ENCODE measurements around the gene ADORA2B. TPM values are rescaled to one million over a fixed set of nuclear protein-coding genes. Genes with fewer than 3 reads are reported as not detected.

The ADORA2B gene
- total RNA-seq, 2 donors from 2014 or later, result 1.3 to 14.6 TPM

- Histone ChIP-seq H3K4me1 (replicated peaks) (no peaks in the 10 kb centered on the region), H3K36me3 (no peaks in the 10 kb centered on the region), H3K27ac (no peak overlapping the region), H3K27me3 (replicated peaks; ENCODE audit: insufficient read depth) (no peaks in the 10 kb centered on the region), H3K9me3 (no peaks in the 10 kb centered on the region), H3K4me3 (no peak overlapping the region)
- no peak for DNase-seq (ENCODE audit: low spot score)
- intact Hi-C loops (cut with DNase I), result no loop called here
- no peak for TF ChIP-seq POLR2AphosphoS5 (IDR thresholded peaks at IDR 0.05)
- TF ChIP-seq, protein P1, sequence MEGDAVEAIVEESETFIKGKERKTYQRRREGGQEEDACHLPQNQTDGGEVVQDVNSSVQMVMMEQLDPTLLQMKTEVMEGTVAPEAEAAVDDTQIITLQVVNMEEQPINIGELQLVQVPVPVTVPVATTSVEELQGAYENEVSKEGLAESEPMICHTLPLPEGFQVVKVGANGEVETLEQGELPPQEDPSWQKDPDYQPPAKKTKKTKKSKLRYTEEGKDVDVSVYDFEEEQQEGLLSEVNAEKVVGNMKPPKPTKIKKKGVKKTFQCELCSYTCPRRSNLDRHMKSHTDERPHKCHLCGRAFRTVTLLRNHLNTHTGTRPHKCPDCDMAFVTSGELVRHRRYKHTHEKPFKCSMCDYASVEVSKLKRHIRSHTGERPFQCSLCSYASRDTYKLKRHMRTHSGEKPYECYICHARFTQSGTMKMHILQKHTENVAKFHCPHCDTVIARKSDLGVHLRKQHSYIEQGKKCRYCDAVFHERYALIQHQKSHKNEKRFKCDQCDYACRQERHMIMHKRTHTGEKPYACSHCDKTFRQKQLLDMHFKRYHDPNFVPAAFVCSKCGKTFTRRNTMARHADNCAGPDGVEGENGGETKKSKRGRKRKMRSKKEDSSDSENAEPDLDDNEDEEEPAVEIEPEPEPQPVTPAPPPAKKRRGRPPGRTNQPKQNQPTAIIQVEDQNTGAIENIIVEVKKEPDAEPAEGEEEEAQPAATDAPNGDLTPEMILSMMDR (IDR thresholded peaks at IDR 0.05), result no peak
- TF ChIP-seq POLR2A (IDR thresholded peaks at IDR 0.05), result no peak
- 93% methylated on average over 9 of the region's 9 CpGs for WGBS
Measured at GRCh38 chr17:15912416-15912955, 32.4 kb upstream of the ADORA2B start.

GRCh38 chr17:15913826-15914225 is 31.1 kb upstream of the ADORA2B start:
- intact Hi-C loops (cut with DNase I), result no loop called here
- no peaks in the 10 kb centered on the region for H3K27me3 ChIP-seq (replicated peaks; ENCODE audit: insufficient read depth)

DNA sequence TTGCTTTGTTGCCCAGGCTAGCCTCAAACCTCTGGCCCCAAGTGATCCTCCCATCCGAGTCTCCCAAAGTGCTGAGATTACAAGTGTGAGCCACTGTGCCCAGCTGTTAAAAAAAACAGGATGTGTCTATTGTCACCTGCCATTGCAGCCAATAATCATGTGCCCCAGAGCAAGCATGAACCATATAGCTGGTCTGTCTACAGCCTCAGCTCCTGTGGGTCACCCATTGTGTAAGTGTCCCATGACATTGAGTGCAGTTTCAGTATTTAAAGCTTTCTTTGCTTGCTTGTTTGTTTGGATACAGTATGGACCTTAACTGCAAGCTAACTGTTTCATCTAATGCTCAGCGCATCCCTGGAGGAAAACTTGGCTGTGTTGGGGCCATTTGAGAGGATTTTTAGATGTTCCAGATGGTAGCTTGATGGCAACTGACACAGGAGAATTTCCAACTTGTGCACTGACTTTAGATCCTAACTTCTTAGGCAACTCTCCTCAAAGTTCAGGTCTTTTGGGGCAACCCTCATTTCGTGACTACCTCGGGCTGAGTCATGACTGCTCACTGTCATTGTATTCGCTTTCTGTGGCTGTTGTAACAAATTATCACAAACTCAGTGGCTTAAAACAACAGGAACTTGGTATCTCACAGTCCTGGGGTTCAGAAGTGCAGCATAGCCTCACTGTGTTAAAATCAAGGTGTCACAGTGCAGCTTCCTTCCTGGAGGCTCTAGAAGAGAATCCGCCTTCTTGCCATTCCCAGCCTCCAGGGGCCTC is 30.3 kb upstream of the ADORA2B start:
- no peak overlapping the region for H3K27ac ChIP-seq
- TF ChIP-seq POLR2A (IDR thresholded peaks at IDR 0.05), result no peak
- TF ChIP-seq POLR2AphosphoS5 (IDR thresholded peaks at IDR 0.05), result no peak
- TF ChIP-seq, protein P1 (IDR thresholded peaks at IDR 0.05), result no peak
- no peaks in the 10 kb centered on the region for H3K36me3 ChIP-seq
- no peaks in the 10 kb centered on the region for H3K9me3 ChIP-seq
- no peak overlapping the region for H3K4me3 ChIP-seq
- no peaks in the 10 kb centered on the region for H3K4me1 ChIP-seq (replicated peaks)
- DNase-seq (ENCODE audit: low spot score), result no peak
- H3K27me3 ChIP-seq (replicated peaks; ENCODE audit: insufficient read depth), result no peaks in the 10 kb centered on the region
- intact Hi-C loops (cut with DNase I), result no loop called here
- WGBS, result 97% methylated on average over 6 of the region's 6 CpGs

More at GRCh38 chr17:15913826-15914225, 31.1 kb upstream of the ADORA2B start:
- Histone ChIP-seq H3K27ac (no peak overlapping the region), H3K4me1 (replicated peaks) (no peaks in the 10 kb centered on the region), H3K4me3 (no peak overlapping the region), H3K36me3 (no peaks in the 10 kb centered on the region), H3K9me3 (no peaks in the 10 kb centered on the region)
- TF ChIP-seq, protein P1 (IDR thresholded peaks at IDR 0.05), result no peak
- TF ChIP-seq POLR2A (IDR thresholded peaks at IDR 0.05) (no peak), POLR2AphosphoS5 (IDR thresholded peaks at IDR 0.05) (no peak)
- WGBS, result 91% methylated on average over 3 of the region's 3 CpGs
- no peak for DNase-seq (ENCODE audit: low spot score)

DNA sequence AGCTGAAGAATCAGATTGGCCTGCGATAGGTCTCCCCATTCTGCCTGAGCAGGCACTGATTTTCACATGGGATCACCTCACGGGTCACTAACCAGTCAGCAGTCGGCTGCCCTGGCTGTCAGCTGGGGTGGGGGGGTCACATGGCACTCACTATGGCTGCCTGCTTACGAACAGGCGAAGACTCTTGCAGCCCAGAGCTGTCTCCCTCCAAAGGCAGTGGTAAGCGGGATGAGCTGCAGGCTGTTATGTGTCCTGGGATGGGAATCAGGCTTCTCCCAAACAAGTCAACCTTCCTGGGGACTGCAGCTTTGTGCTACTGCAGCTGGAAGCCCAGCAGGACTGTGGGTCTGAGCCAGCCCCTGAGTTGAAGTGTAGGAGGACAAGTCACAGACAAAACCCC is 29.0 kb upstream of the ADORA2B start:
- DNase-seq (ENCODE audit: low spot score), result no peak
- H3K36me3 ChIP-seq, result no peaks in the 10 kb centered on the region
- 98% methylated on average over 6 of the region's 6 CpGs for WGBS
- no peak for TF ChIP-seq POLR2AphosphoS5 (IDR thresholded peaks at IDR 0.05)
- no peak for TF ChIP-seq POLR2A (IDR thresholded peaks at IDR 0.05)
- TF ChIP-seq, protein P1 (IDR thresholded peaks at IDR 0.05), result no peak
- H3K4me3 ChIP-seq, result no peak overlapping the region
- no peaks in the 10 kb centered on the region for H3K4me1 ChIP-seq (replicated peaks)
- intact Hi-C loops (cut with DNase I), result no loop called here
- H3K9me3 ChIP-seq, result no peaks in the 10 kb centered on the region
- no peaks in the 10 kb centered on the region for H3K27me3 ChIP-seq (replicated peaks; ENCODE audit: insufficient read depth)
- H3K27ac ChIP-seq, result no peak overlapping the region

DNA sequence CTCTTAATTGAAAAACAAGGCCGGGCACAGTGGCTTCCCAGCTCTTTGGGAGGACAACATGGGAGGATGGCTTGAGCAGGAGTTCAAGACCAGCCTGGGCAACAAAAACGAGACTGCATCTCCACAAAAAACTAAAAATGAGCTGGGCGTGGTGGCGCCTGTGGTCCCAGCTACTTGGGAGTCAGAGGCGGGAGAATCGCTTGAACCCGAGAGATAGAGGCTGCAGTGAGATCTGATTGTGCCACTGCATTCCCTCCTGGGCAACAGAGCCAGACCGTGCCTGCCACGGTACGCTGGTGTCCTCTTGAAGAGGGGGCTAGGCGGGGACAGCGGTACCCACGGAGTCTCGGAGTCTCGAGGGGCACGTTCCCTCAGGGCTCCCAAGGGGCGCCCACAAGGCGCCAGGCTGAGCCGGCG is 27.9 kb upstream of the ADORA2B start:
- Histone ChIP-seq H3K27me3 (replicated peaks; ENCODE audit: insufficient read depth) (no peaks in the 10 kb centered on the region), H3K4me3 (peak overlapping the region in 1 of 2 donors; percentile 11), H3K9me3 (no peaks in the 10 kb centered on the region), H3K4me1 (replicated peaks) (no peaks in the 10 kb centered on the region), H3K27ac (no peak overlapping the region), H3K36me3 (no peaks in the 10 kb centered on the region)
- intact Hi-C loops (cut with DNase I), result no loop called here
- TF ChIP-seq POLR2A (IDR thresholded peaks at IDR 0.05) (no peak), POLR2AphosphoS5 (IDR thresholded peaks at IDR 0.05) (no peak)
- TF ChIP-seq, protein P1 (IDR thresholded peaks at IDR 0.05), result no peak
- 42% methylated on average over 14 of the region's 20 CpGs for WGBS
- no peak for DNase-seq (ENCODE audit: low spot score)

All from prostate gland (tissue), 2 donors.